ENCODE measurements around the gene PKP4. TPM values are rescaled to one million over a fixed set of nuclear protein-coding genes. Genes with fewer than 3 reads are reported as not detected.

The PKP4 gene
- total RNA-seq, 1 donor from 2014 or later = 39.4 TPM

- Mint-ChIP-seq H3K4me1 (ENCODE audit: low read depth) (peaks cover 7% of the 10 kb centered on the region), H3K9me3 (ENCODE audit: low read depth) (peaks cover 10% of the 10 kb centered on the region), H3K27me3 (ENCODE audit: low read depth) (no peaks in the 10 kb centered on the region), H3K27ac (ENCODE audit: unreplicated experiment) (no peak overlapping the region), H3K36me3 (ENCODE audit: low read depth) (peaks cover 7% of the 10 kb centered on the region), H3K4me3 (ENCODE audit: unreplicated experiment) (no peak overlapping the region)
- DNase-seq (ENCODE audit: low spot score) = no peak
- TF ChIP-seq CTCF (IDR thresholded peaks at IDR 0.05) = no peak
Measured at GRCh38 chr2:158718196-158718585, 261.4 kb downstream of the PKP4 start.

GRCh38 chr2:158718851-158719250 lies 262.1 kb downstream of the PKP4 start:
- no peak for TF ChIP-seq CTCF (IDR thresholded peaks at IDR 0.05)
- Mint-ChIP-seq H3K27me3 (ENCODE audit: low read depth) (no peaks in the 10 kb centered on the region), H3K4me3 (ENCODE audit: unreplicated experiment) (no peak overlapping the region), H3K27ac (ENCODE audit: unreplicated experiment) (no peak overlapping the region), H3K36me3 (ENCODE audit: low read depth) (peaks cover under 1% of the 10 kb centered on the region), H3K9me3 (ENCODE audit: low read depth) (peaks cover 3% of the 10 kb centered on the region), H3K4me1 (ENCODE audit: low read depth) (peaks cover 7% of the 10 kb centered on the region)
- DNase-seq (ENCODE audit: low spot score) = no peak

GRCh38 chr2:158719403-158719802 lies 262.7 kb downstream of the PKP4 start:
- no peak for TF ChIP-seq CTCF (IDR thresholded peaks at IDR 0.05)
- Mint-ChIP-seq H3K27ac (ENCODE audit: unreplicated experiment) (no peak overlapping the region), H3K36me3 (ENCODE audit: low read depth) (no peaks in the 10 kb centered on the region), H3K4me1 (ENCODE audit: low read depth) (peaks cover 7% of the 10 kb centered on the region), H3K9me3 (ENCODE audit: low read depth) (no peaks in the 10 kb centered on the region), H3K27me3 (ENCODE audit: low read depth) (no peaks in the 10 kb centered on the region), H3K4me3 (ENCODE audit: unreplicated experiment) (no peak overlapping the region)
- no peak for DNase-seq (ENCODE audit: low spot score)

GRCh38 chr2:158722266-158723105 lies 265.7 kb downstream of the PKP4 start:
- no peak overlapping the region for H3K27ac Mint-ChIP-seq (ENCODE audit: unreplicated experiment)
- TF ChIP-seq CTCF (IDR thresholded peaks at IDR 0.05) = no peak
- DNase-seq (ENCODE audit: low spot score) = no peak

GRCh38 chr2:158723181-158723838 lies 266.6 kb downstream of the PKP4 start:
- no peak overlapping the region for H3K27ac Mint-ChIP-seq (ENCODE audit: unreplicated experiment)
- H3K4me1 Mint-ChIP-seq (ENCODE audit: low read depth) = peaks cover 8% of the 10 kb centered on the region
- no peaks in the 10 kb centered on the region for H3K27me3 Mint-ChIP-seq (ENCODE audit: low read depth)
- TF ChIP-seq CTCF (IDR thresholded peaks at IDR 0.05) = no peak
- H3K4me3 Mint-ChIP-seq (ENCODE audit: unreplicated experiment) = no peak overlapping the region
- no peaks in the 10 kb centered on the region for H3K36me3 Mint-ChIP-seq (ENCODE audit: low read depth)
- DNase-seq (ENCODE audit: low spot score) = no peak
- H3K9me3 Mint-ChIP-seq (ENCODE audit: low read depth) = no peaks in the 10 kb centered on the region

More at GRCh38 chr2:158722266-158723105, 265.7 kb downstream of the PKP4 start:
- Mint-ChIP-seq H3K4me3 (ENCODE audit: unreplicated experiment) (no peak overlapping the region), H3K9me3 (ENCODE audit: low read depth) (no peaks in the 10 kb centered on the region), H3K27me3 (ENCODE audit: low read depth) (no peaks in the 10 kb centered on the region), H3K36me3 (ENCODE audit: low read depth) (no peaks in the 10 kb centered on the region), H3K4me1 (ENCODE audit: low read depth) (peaks cover 8% of the 10 kb centered on the region)
